Measurements from ENCODE around the gene RASGEF1B.

Gene RASGEF1B

GRCh38 chr4:81436941-81437574 is 34.6 kb downstream of the RASGEF1B start:
- TF ChIP-seq CTCF (IDR thresholded peaks at IDR 0.05): no peak
- no peaks in the 10 kb centered on the region for H3K9me3 ChIP-seq
- no peaks in the 10 kb centered on the region for H3K4me1 ChIP-seq
- H3K36me3 ChIP-seq: peaks cover 44 to 61% (median 51%) of the 10 kb centered on the region in 3 donors
- H3K4me3 ChIP-seq: no peak overlapping the region
- H3K27me3 ChIP-seq: no peaks in the 10 kb centered on the region
- no peak for DNase-seq
- intact Hi-C loops (cut with DNase I; ENCODE audit: low total_unique reads): no loop called here
- no peak overlapping the region for H3K27ac ChIP-seq

- no peak overlapping the region for H3K27ac ChIP-seq
- no peak for TF ChIP-seq CTCF (IDR thresholded peaks at IDR 0.05)
- intact Hi-C loops (cut with DNase I; ENCODE audit: low total_unique reads): no loop called here
- H3K9me3 ChIP-seq: no peaks in the 10 kb centered on the region
- peaks cover 47 to 60% (median 49%) of the 10 kb centered on the region in 3 donors for H3K36me3 ChIP-seq
- no peaks in the 10 kb centered on the region for H3K4me1 ChIP-seq
- no peaks in the 10 kb centered on the region for H3K27me3 ChIP-seq
- H3K4me3 ChIP-seq: no peak overlapping the region
- no peak for DNase-seq
These were observed 35.6 kb downstream of the RASGEF1B start for GRCh38 chr4:81436096-81436495.

GRCh38 chr4:81432825-81433224 is 38.9 kb downstream of the RASGEF1B start:
- intact Hi-C loops (cut with DNase I; ENCODE audit: low total_unique reads): no loop called here
- no peak overlapping the region for H3K4me3 ChIP-seq
- no peak for DNase-seq
- H3K9me3 ChIP-seq: no peaks in the 10 kb centered on the region
- H3K4me1 ChIP-seq: no peaks in the 10 kb centered on the region
- no peaks in the 10 kb centered on the region for H3K27me3 ChIP-seq
- no peak overlapping the region for H3K27ac ChIP-seq
- TF ChIP-seq CTCF (IDR thresholded peaks at IDR 0.05): no peak
- H3K36me3 ChIP-seq: peaks cover 44 to 51% (median 44%) of the 10 kb centered on the region in 3 donors

GRCh38 chr4:81431971-81432370 is 39.7 kb downstream of the RASGEF1B start:
- TF ChIP-seq CTCF (IDR thresholded peaks at IDR 0.05): no peak
- intact Hi-C loops (cut with DNase I; ENCODE audit: low total_unique reads): no loop called here
- H3K36me3 ChIP-seq: peaks cover 40 to 50% (median 46%) of the 10 kb centered on the region in 3 donors

GRCh38 chr4:81429607-81430006 is 42.1 kb downstream of the RASGEF1B start:
- no peak for TF ChIP-seq CTCF (IDR thresholded peaks at IDR 0.05)
- peaks cover 39 to 58% (median 53%) of the 10 kb centered on the region in 3 donors for H3K36me3 ChIP-seq
- H3K4me3 ChIP-seq: no peak overlapping the region
- H3K4me1 ChIP-seq: no peaks in the 10 kb centered on the region
- no peaks in the 10 kb centered on the region for H3K27me3 ChIP-seq
- no peak overlapping the region for H3K27ac ChIP-seq
- H3K9me3 ChIP-seq: no peaks in the 10 kb centered on the region
- intact Hi-C loops (cut with DNase I; ENCODE audit: low total_unique reads): no loop called here
- DNase-seq: no peak

More at GRCh38 chr4:81431971-81432370, 39.7 kb downstream of the RASGEF1B start:
- Histone ChIP-seq H3K27me3 (no peaks in the 10 kb centered on the region), H3K9me3 (no peaks in the 10 kb centered on the region), H3K4me3 (no peak overlapping the region), H3K27ac (no peak overlapping the region), H3K4me1 (no peaks in the 10 kb centered on the region)
- DNase-seq: no peak
